HG03460 (cell line): ENCODE data around the gene KLHL26.
A peak's percentile ranks its signal among the peaks of the same experiment; 100 is the strongest.
"Not testable (repeated sequence)": the region's sequence is repeated elsewhere in the genome, so short reads cannot be mapped to it uniquely, and the experiment has no call there.

ENCODE experiments used
- ATAC-seq: cut with Tn5 transposase; IDR thresholded peaks from one replicate; pipeline ENCODE4 v1.9.1; 2021; ENCODE audit not compliant: unreplicated experiment

Gene KLHL26

GRCh38 chr19:18636969-18637629, at the start of gene KLHL26:
Gene KLHL26 (plus strand): TSS chr19:18637028. CDS start chr19:18637055, 27 bp downstream.
- no peak for ATAC-seq

- no peak for ATAC-seq
These were observed 49.3 kb upstream of the KLHL26 start for GRCh38 chr19:18587561-18587960.

GRCh38 chr19:18587962-18588610, 48.7 kb upstream of the KLHL26 start:
- ATAC-seq: no peak

GRCh38 chr19:18588611-18589379, 48.0 kb upstream of the KLHL26 start, which contains the start of gene REX1BD:
Gene REX1BD (plus strand): TSS chr19:18588798. CDS start chr19:18588802, 4 bp downstream.
- peak; percentile 61 for ATAC-seq

GRCh38 chr19:18589380-18590272, 47.2 kb upstream of the KLHL26 start:
- ATAC-seq: peak; percentile 28

- ATAC-seq: no peak
These were observed 46.3 kb upstream of the KLHL26 start for GRCh38 chr19:18590273-18591272.

- ATAC-seq: no peak
These were observed 45.0 kb upstream of the KLHL26 start for GRCh38 chr19:18591735-18592385.

GRCh38 chr19:18592732-18593131, 44.1 kb upstream of the KLHL26 start:
- ATAC-seq: not testable (repeated sequence)

- ATAC-seq: no peak
These were observed 43.3 kb upstream of the KLHL26 start for GRCh38 chr19:18593367-18594095.

- ATAC-seq: no peak
These were observed 42.6 kb upstream of the KLHL26 start for GRCh38 chr19:18594096-18594823.

GRCh38 chr19:18594824-18595373, 41.9 kb upstream of the KLHL26 start:
- ATAC-seq: no peak

GRCh38 chr19:18595475-18595874, 41.4 kb upstream of the KLHL26 start:
- no peak for ATAC-seq

GRCh38 chr19:18596752-18597157, 40.1 kb upstream of the KLHL26 start:
- ATAC-seq: no peak

GRCh38 chr19:18597809-18598660, 38.8 kb upstream of the KLHL26 start:
- ATAC-seq: no peak

GRCh38 chr19:18599485-18599884, 37.3 kb upstream of the KLHL26 start:
- no peak for ATAC-seq

GRCh38 chr19:18600692-18601397, 36.0 kb upstream of the KLHL26 start:
- ATAC-seq: not testable (repeated sequence)
